A673 (cell line): ENCODE measurements around the gene NLRP9.

ENCODE experiments used
- CTCF ChIP-seq: fragments of 300-800, 200-600 bp; sonication (generic); conservative IDR thresholded peaks from 2 replicates; pipeline ENCODE4 v1.5.1; 2017; ENCODE audit warnings: low read depth, mild to moderate bottlenecking, antibody characterized with exemption, low read length, moderate library complexity, mixed read lengths
- EZH2 ChIP-seq: fragments of 200-600 bp; sonication (generic); IDR thresholded peaks from 2 replicates; pipeline ENCODE4 v1.6.1; 2017; ENCODE audit warnings: borderline replicate concordance, low read depth, mild to moderate bottlenecking, mixed read lengths, antibody characterized with exemption, low read length; ENCODE audit not compliant: poor library complexity, severe bottlenecking

DNA sequence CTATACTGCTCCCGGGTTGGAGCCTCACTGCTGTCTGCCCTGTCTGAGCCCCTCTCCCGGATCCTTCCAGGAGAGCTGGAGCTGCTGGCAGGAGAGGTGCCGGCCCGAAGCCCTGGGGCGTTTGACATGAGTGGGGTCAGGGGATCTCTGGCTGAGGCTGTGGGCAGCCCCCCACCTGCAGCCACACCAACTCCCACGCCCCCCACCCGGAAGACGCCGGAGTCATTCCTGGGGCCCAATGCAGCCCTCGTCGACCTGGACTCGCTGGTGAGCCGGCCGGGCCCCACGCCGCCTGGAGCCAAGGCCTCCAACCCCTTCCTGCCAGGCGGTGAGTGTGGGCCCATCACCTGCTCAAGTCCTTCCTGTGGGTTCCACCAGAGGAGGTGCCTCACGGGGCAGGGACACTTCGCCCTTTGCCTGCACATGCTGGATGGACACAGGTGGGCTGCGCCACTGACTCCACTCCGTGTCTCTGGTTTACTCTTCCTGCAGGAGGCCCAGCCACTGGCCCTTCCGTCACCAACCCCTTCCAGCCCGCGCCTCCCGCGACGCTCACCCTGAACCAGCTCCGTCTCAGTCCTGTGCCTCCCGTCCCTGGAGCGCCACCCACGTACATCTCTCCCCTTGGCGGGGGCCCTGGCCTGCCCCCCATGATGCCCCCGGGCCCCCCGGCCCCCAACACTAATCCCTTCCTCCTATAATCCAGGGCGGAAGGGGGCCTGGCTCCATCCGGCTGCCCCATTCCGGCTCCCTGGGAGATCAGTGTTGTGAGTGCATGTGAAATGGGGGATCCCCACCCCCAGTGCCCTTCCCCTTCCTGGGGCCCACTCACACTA, 43.3 kb downstream of the NLRP9 start:
- no peak for TF ChIP-seq CTCF
- TF ChIP-seq EZH2 = no peak
